T-helper 2 cell treated with Interferon-gamma antibody and Interleukin-4, amounts not matched to agents 5 μg/mL and 100 μg/mL, for 36 hours (primary cell): ENCODE results near the gene FARP1.

Experiments
- DNase-seq: peaks from one replicate; pipeline ENCODE4 v3.0.0; 2021; ENCODE audit warnings: low spot score
- H3K27ac Mint-ChIP-seq: one replicate; pipeline ENCODE4 v1.8.0; 2021; ENCODE audit warnings: mild to moderate bottlenecking, mixed read lengths
- H3K27me3 Mint-ChIP-seq: one replicate; pipeline ENCODE4 v1.8.0; 2021; ENCODE audit warnings: low read depth, mixed read lengths
- H3K36me3 Mint-ChIP-seq: one replicate; pipeline ENCODE4 v1.8.0; 2021; ENCODE audit warnings: low read depth, mixed read lengths
- H3K4me1 Mint-ChIP-seq: one replicate; pipeline ENCODE4 v1.8.0; 2021; ENCODE audit warnings: low read depth, mixed read lengths
- H3K4me3 Mint-ChIP-seq: one replicate; pipeline ENCODE4 v1.8.0; 2022; ENCODE audit warnings: mild to moderate bottlenecking, moderate library complexity, mixed read lengths
- H3K9me3 Mint-ChIP-seq: one replicate; pipeline ENCODE4 v1.8.0; 2021; ENCODE audit warnings: mixed read lengths

FARP1 gene

GRCh38 chr13:98468929-98469328 is 326.0 kb downstream of the FARP1 start:
- Mint-ChIP-seq H3K4me3 (no peak overlapping the region), H3K9me3 (no peaks in the 10 kb centered on the region), H3K27ac (no peak overlapping the region), H3K27me3 (no peaks in the 10 kb centered on the region), H3K4me1 (peaks cover 10% of the 10 kb centered on the region), H3K36me3 (peaks cover 56% of the 10 kb centered on the region)
- no peak for DNase-seq

GRCh38 chr13:98470920-98471319 is 328.0 kb downstream of the FARP1 start:
- Mint-ChIP-seq H3K4me3 (no peak overlapping the region), H3K27ac (no peak overlapping the region), H3K36me3 (peaks cover 55% of the 10 kb centered on the region)

GRCh38 chr13:98471934-98472333 is 329.0 kb downstream of the FARP1 start:
- Mint-ChIP-seq H3K27me3 (no peaks in the 10 kb centered on the region), H3K27ac (peak overlapping the region; percentile 44), H3K4me3 (no peak overlapping the region), H3K4me1 (peaks cover 25% of the 10 kb centered on the region), H3K36me3 (peaks cover 59% of the 10 kb centered on the region), H3K9me3 (no peaks in the 10 kb centered on the region)
- DNase-seq = no peak

More at GRCh38 chr13:98470920-98471319, 328.0 kb downstream of the FARP1 start:
- Mint-ChIP-seq H3K9me3 (no peaks in the 10 kb centered on the region), H3K27me3 (no peaks in the 10 kb centered on the region), H3K4me1 (peaks cover 18% of the 10 kb centered on the region)
- no peak for DNase-seq

- Mint-ChIP-seq H3K9me3 (no peaks in the 10 kb centered on the region), H3K27ac (peak overlapping the region; percentile 79), H3K4me3 (no peak overlapping the region), H3K4me1 (peaks cover 37% of the 10 kb centered on the region), H3K36me3 (peaks cover 58% of the 10 kb centered on the region), H3K27me3 (no peaks in the 10 kb centered on the region)
- no peak for DNase-seq
Measured at GRCh38 chr13:98473135-98473787, 330.4 kb downstream of the FARP1 start.

- Mint-ChIP-seq H3K36me3 (peaks cover 56% of the 10 kb centered on the region), H3K27ac (peak overlapping the region; percentile 54), H3K9me3 (no peaks in the 10 kb centered on the region), H3K4me1 (peaks cover 41% of the 10 kb centered on the region), H3K4me3 (no peak overlapping the region), H3K27me3 (no peaks in the 10 kb centered on the region)
- no peak for DNase-seq
Measured at GRCh38 chr13:98473788-98474144, 330.9 kb downstream of the FARP1 start.

GRCh38 chr13:98474292-98474691 is 331.4 kb downstream of the FARP1 start:
- Mint-ChIP-seq H3K9me3 (no peaks in the 10 kb centered on the region), H3K27me3 (no peaks in the 10 kb centered on the region), H3K4me1 (peaks cover 44% of the 10 kb centered on the region), H3K36me3 (peaks cover 56% of the 10 kb centered on the region), H3K4me3 (no peak overlapping the region), H3K27ac (no peak overlapping the region)
- DNase-seq = no peak

- Mint-ChIP-seq H3K27ac (no peak overlapping the region), H3K9me3 (no peaks in the 10 kb centered on the region), H3K4me3 (no peak overlapping the region), H3K27me3 (no peaks in the 10 kb centered on the region), H3K4me1 (peaks cover 48% of the 10 kb centered on the region), H3K36me3 (peaks cover 59% of the 10 kb centered on the region)
- DNase-seq = no peak
Measured at GRCh38 chr13:98474761-98475160, 331.9 kb downstream of the FARP1 start.

GRCh38 chr13:98475522-98475921 is 332.6 kb downstream of the FARP1 start:
- H3K4me3 Mint-ChIP-seq = peak overlapping the region; percentile 29

GRCh38 chr13:98476106-98476505 is 333.2 kb downstream of the FARP1 start:
- H3K27me3 Mint-ChIP-seq = no peaks in the 10 kb centered on the region
- H3K4me3 Mint-ChIP-seq = peak overlapping the region; percentile 60
- H3K36me3 Mint-ChIP-seq = peaks cover 59% of the 10 kb centered on the region
- H3K4me1 Mint-ChIP-seq = peaks cover 52% of the 10 kb centered on the region
- peak overlapping the region; percentile 86 for H3K27ac Mint-ChIP-seq
- H3K9me3 Mint-ChIP-seq = no peaks in the 10 kb centered on the region
- DNase-seq = peak; percentile 74

More at GRCh38 chr13:98475522-98475921, 332.6 kb downstream of the FARP1 start:
- peaks cover 48% of the 10 kb centered on the region for H3K4me1 Mint-ChIP-seq
- peak overlapping the region; percentile 57 for H3K27ac Mint-ChIP-seq
- no peak for DNase-seq
- H3K36me3 Mint-ChIP-seq = peaks cover 59% of the 10 kb centered on the region
- no peaks in the 10 kb centered on the region for H3K27me3 Mint-ChIP-seq
- H3K9me3 Mint-ChIP-seq = no peaks in the 10 kb centered on the region

GRCh38 chr13:98476538-98476966 is 333.7 kb downstream of the FARP1 start:
- Mint-ChIP-seq H3K4me1 (peaks cover 54% of the 10 kb centered on the region), H3K4me3 (peak overlapping the region; percentile 60), H3K9me3 (no peaks in the 10 kb centered on the region), H3K27ac (peak overlapping the region; percentile 86), H3K36me3 (peaks cover 58% of the 10 kb centered on the region), H3K27me3 (no peaks in the 10 kb centered on the region)
- peak; percentile 94 for DNase-seq

GRCh38 chr13:98478189-98479129 is 335.6 kb downstream of the FARP1 start:
- Mint-ChIP-seq H3K27me3 (no peaks in the 10 kb centered on the region), H3K36me3 (peaks cover 45% of the 10 kb centered on the region), H3K4me3 (peak overlapping the region; percentile 52), H3K4me1 (peaks cover 56% of the 10 kb centered on the region), H3K9me3 (no peaks in the 10 kb centered on the region), H3K27ac (peak overlapping the region; percentile 11)
- peak; percentile 49 for DNase-seq

- H3K4me3 Mint-ChIP-seq = no peak overlapping the region
- H3K27me3 Mint-ChIP-seq = no peaks in the 10 kb centered on the region
- H3K27ac Mint-ChIP-seq = peak overlapping the region; percentile 56
- H3K4me1 Mint-ChIP-seq = peaks cover 59% of the 10 kb centered on the region
- DNase-seq = no peak
- peaks cover 37% of the 10 kb centered on the region for H3K36me3 Mint-ChIP-seq
- H3K9me3 Mint-ChIP-seq = no peaks in the 10 kb centered on the region
Measured at GRCh38 chr13:98479496-98480003, 336.7 kb downstream of the FARP1 start.

- Mint-ChIP-seq H3K4me1 (peaks cover 65% of the 10 kb centered on the region), H3K9me3 (no peaks in the 10 kb centered on the region), H3K36me3 (peaks cover 36% of the 10 kb centered on the region), H3K27me3 (no peaks in the 10 kb centered on the region), H3K27ac (peak overlapping the region; percentile 69), H3K4me3 (no peak overlapping the region)
- peak; percentile 59 for DNase-seq
Measured at GRCh38 chr13:98480915-98481877, 338.3 kb downstream of the FARP1 start.
